K562 (cell line): ENCODE results near the gene DGUOK. TPM values are rescaled to one million over a fixed set of nuclear protein-coding genes. Genes with fewer than 3 reads are reported as not detected.

Source experiments
- ATAC-seq: fragments of 200-7000 bp; cut with Tn5 transposase; 3 replicates; pipeline ENCODE4 v1.9.1; 2020; ENCODE audit warnings: moderate library complexity
- BruUV-seq: library from RNA; stranded (reverse); fragments of 400-500 nt; replicated peaks from 2 replicates; lab custom pipeline; 2021; lab: Mats Ljungman, UMichigan
- CTCF ChIA-PET: fragments of 300-600 bp; formaldehyde crosslinking; extraction: SDS; loops from one replicate; lab custom pipeline; 2021; ENCODE audit warnings: low intra/inter-chr PET ratio; lab: Yijun Ruan, JAX
- POLR2A ChIA-PET: fragments of 300-600, 350-650 bp; sonication (Branson Sonifier 250); formaldehyde crosslinking; extraction: SDS; loops from one replicate; lab custom pipeline; 2021; ENCODE audit warnings: antibody characterized with exemption, inconsistent platforms; lab: Yijun Ruan, JAX
- DNase-seq, 4 experiments: peaks; one replicate each; pipeline versions ENCODE4 v3.0.0 to v3.0.0-alpha.2; 2011 to 2018; ENCODE audit warnings: low spot score in 3 of 4, mixed read lengths in 3 of 4; ENCODE audit errors: extremely low read depth in 1 of 4
- FAIRE-seq: peaks from 2 replicates; lab custom pipeline; 2011; peaks lifted over from hg19 to GRCh38; lab: Jason Lieb, UNC
- H2AFZ ChIP-seq: 2 replicates; pipeline ENCODE4 v1.6.0; 2011; ENCODE audit warnings: low read depth, low read length, control low read depth, inconsistent platforms
- H3K27ac ChIP-seq: fragments of 200-600 bp; 3 replicates; pipeline ENCODE4 v1.8.0; 2011; ENCODE audit warnings: low read depth, mild to moderate bottlenecking, control low read depth, inconsistent platforms, low read length, moderate library complexity, mixed read lengths; ENCODE audit errors: extremely low read depth
- H3K27me3 ChIP-seq, 2 experiments: fragments of 300-600 bp in 1 of 2; 2 replicates in 1 of 2; 3 replicates in 1 of 2; pipeline versions ENCODE4 v1.6.0 to v1.8.0; 2011; ENCODE audit warnings: inconsistent platforms in 2 of 2, low read length in 2 of 2, mild to moderate bottlenecking in 1 of 2, mixed read lengths in 1 of 2, moderate library complexity in 1 of 2; ENCODE audit not compliant: control insufficient read depth in 2 of 2, insufficient read depth in 2 of 2
- H3K36me3 ChIP-seq: fragments of 300-600 bp; 3 replicates; pipeline ENCODE4 v1.8.0; 2011; ENCODE audit warnings: mild to moderate bottlenecking, low read length, inconsistent platforms; ENCODE audit not compliant: control insufficient read depth, insufficient read depth
- H3K4me1 ChIP-seq, 2 experiments: fragments of 200-600 bp in 1 of 2; replicated peaks in 1 of 2; 2 replicates in 1 of 2; 3 replicates in 1 of 2; pipeline versions ENCODE4 v1.5.1 to v1.8.0; 2011; ENCODE audit warnings: inconsistent platforms in 2 of 2, low read length in 2 of 2, mild to moderate bottlenecking in 1 of 2, mixed read lengths in 1 of 2, moderate library complexity in 1 of 2; ENCODE audit not compliant: control insufficient read depth in 2 of 2, insufficient read depth in 2 of 2
- H3K4me2 ChIP-seq: 2 replicates; pipeline ENCODE4 v1.6.1; 2011; ENCODE audit warnings: low read length, control low read depth, inconsistent platforms, mixed read lengths; ENCODE audit not compliant: insufficient read depth
- H3K4me3 ChIP-seq: fragments of 200-600 bp; sonication (generic), shearing (Covaris generic); 2 replicates; pipeline ENCODE4 v1.5.1; 2016; ENCODE audit warnings: control low read depth, inconsistent platforms
- H3K79me2 ChIP-seq: fragments of 200-600 bp; 3 replicates; pipeline ENCODE4 v1.8.0; 2011; ENCODE audit warnings: low read length, inconsistent platforms; ENCODE audit not compliant: control insufficient read depth, insufficient read depth
- H3K9ac ChIP-seq, 2 experiments: 2 replicates each; pipeline versions ENCODE4 v1.6.0 to v1.6.1; 2011; ENCODE audit warnings: low read depth in 2 of 2, low read length in 2 of 2, control low read depth in 1 of 2, inconsistent platforms in 1 of 2, mild to moderate bottlenecking in 1 of 2, mixed read lengths in 1 of 2; ENCODE audit not compliant: insufficient read depth in 1 of 2
- H3K9me1 ChIP-seq: one replicate; pipeline ENCODE4 v1.6.0; 2011; ENCODE audit warnings: inconsistent platforms, mild to moderate bottlenecking, low read length, moderate library complexity; ENCODE audit not compliant: control insufficient read depth, insufficient read depth
- H3K9me3 ChIP-seq: replicated peaks from 2 replicates; pipeline ENCODE4 v1.5.1; 2011; ENCODE audit warnings: low read depth, low read length, inconsistent platforms; ENCODE audit not compliant: control insufficient read depth, insufficient read depth
- H4K20me1 ChIP-seq: replicated peaks from 2 replicates; pipeline ENCODE4 v1.6.1; 2011; ENCODE audit warnings: low read length, inconsistent platforms, mixed read lengths; ENCODE audit not compliant: control insufficient read depth, insufficient read depth
- ATF2 ChIP-seq: sonication (generic); formaldehyde crosslinking; IDR thresholded peaks from 2 replicates; pipeline ENCODE4 v1.8.1; 2022; ENCODE audit warnings: missing genetic modification reagents
- CGGBP1 ChIP-seq: fragments of 250-450 bp; sonication (Bioruptor Pico); IDR thresholded peaks from 2 replicates; pipeline ENCODE4 v1.9.0; 2021; ENCODE audit warnings: mild to moderate bottlenecking
- ELF1 ChIP-seq: fragments of 200-800 bp; sonication (Bioruptor generic); IDR thresholded peaks from 2 replicates; pipeline ENCODE4 v1.6.1; 2016; ENCODE audit warnings: missing genetic modification characterization, missing compliant biosample characterization
- KAT7 ChIP-seq: sonication (generic); formaldehyde crosslinking; IDR thresholded peaks from 2 replicates; pipeline ENCODE4 v1.8.0; 2022; ENCODE audit warnings: missing genetic modification reagents, mild to moderate bottlenecking, borderline replicate concordance
- KDM4B ChIP-seq, 2 experiments: fragments of 450-650 bp in 1 of 2; sonication (generic) in 1 of 2; IDR thresholded peaks; 2 replicates each; pipeline ENCODE4 v1.6.1; 2016 to 2017; ENCODE audit warnings: borderline replicate concordance in 2 of 2, antibody characterized with exemption in 1 of 2, low read depth in 1 of 2, mild to moderate bottlenecking in 1 of 2
- KLF10 ChIP-seq: fragments of 250-450 bp; sonication (Bioruptor Pico); IDR thresholded peaks from 2 replicates; pipeline ENCODE4 v1.6.1; 2021; ENCODE audit warnings: matching md5 sums
- MLLT1 ChIP-seq, 2 experiments: fragments of 450-650 bp; IDR thresholded peaks; 2 replicates each; pipeline ENCODE4 v1.6.1; 2016
- RHOXF2B ChIP-seq: fragments of 250-450 bp; sonication (Bioruptor Pico); conservative IDR thresholded peaks from 2 replicates; pipeline ENCODE4 v1.5.1; 2021
- THRAP3 ChIP-seq: fragments of 450-650 bp; IDR thresholded peaks from 2 replicates; pipeline ENCODE4 v1.6.1; 2016; ENCODE audit warnings: mild to moderate bottlenecking, inconsistent platforms, borderline replicate concordance
- ZNF518B ChIP-seq: fragments of 250-450 bp; sonication (Bioruptor Pico); IDR thresholded peaks from 2 replicates; pipeline ENCODE4 v1.5.0; 2021; ENCODE audit warnings: mild to moderate bottlenecking, moderate library complexity
- ZNF584 ChIP-seq: fragments of 200-800 bp; sonication (Bioruptor generic); IDR thresholded peaks from 2 replicates; pipeline ENCODE4 v1.6.1; 2016; ENCODE audit warnings: low read depth, mild to moderate bottlenecking, missing genetic modification characterization, missing compliant biosample characterization
- WGBS: fragments of 100-300 bp; shearing (Covaris generic); methylation state at CpG from one replicate; pipeline ENCODE4 v1.1.6; 2016; ENCODE audit warnings: low coverage, mixed read lengths; ENCODE audit not compliant: insufficient coverage; ENCODE audit errors: missing lambda C conversion rate; 5-methylcytosine and 5-hydroxymethylcytosine counted together
- in situ Hi-C: fragments of 300-500 bp; cut with MboI; formaldehyde crosslinking; loops from 4 replicates; pipeline ENCODE4 v1.15.0; 2018; ENCODE audit warnings: inconsistent platforms, mixed read lengths
- intact Hi-C: fragments of 100-400 bp; cut with micrococcal nuclease; formaldehyde crosslinking; loops from 2 replicates; pipeline ENCODE4 v1.14.2; 2022
- polyA plus RNA-seq, 8 experiments: library from polyadenylated mRNA; depleted of rRNA in 4 of 8; stranded (reverse) in 5 of 8; unstranded in 3 of 8; fragments of >200 nt; fragmentation: Nextera tagmentation in 2 of 8; fragmentation: Illumina TruSeq in 1 of 8; extraction: Ambion mirVana in 2 of 8; extraction: Trizol in 1 of 8; gene quantifications; 2 replicates each; pipeline versions ENCODE4 v1.2.1 to v1.2.3, GENCODE V29; 2011 to 2014; ENCODE audit warnings: inconsistent platforms in 1 of 8, missing spikeins in 1 of 8
- total RNA-seq, 7 experiments: library from RNA; depleted of rRNA in 6 of 7; stranded (reverse); fragments of >200 nt in 6 of 7; fragmentation: Illumina TruSeq in 2 of 7; extraction: Trizol in 2 of 7; gene quantifications; 2 replicates each; pipeline versions ENCODE4 v1.2.1 to v1.2.3, GENCODE V29; 2011 to 2021; ENCODE audit warnings: low replicate concordance in 1 of 7

DGUOK gene
- total and polyA plus RNA-seq, 9 of the 15 experiments (the other 6 are each of a cell fraction or from before 2014, with no cell fraction given): 67.0 to 288 (median 126) TPM

- TF ChIP-seq RHOXF2B (CRISPR knock-in tag) (no peak), ATF2 (CRISPR knock-in tag) (no peak)
- TF ChIP-seq, all 486 proteins: peak for 21
These were observed 18.7 kb upstream of the DGUOK start (continued) for GRCh38 chr2:73907840-73908452.

- peak overlapping the region; percentile 25; the same call in 1 of the 2 replicates for H2AFZ ChIP-seq
- WGBS: 42% methylated on average over 10 of the region's 10 CpGs
- TF ChIP-seq KDM4B (IDR thresholded peaks at IDR 0.05; ENCODE audit: borderline replicate concordance in 2 of 2, low read depth in 1 of 2) (no peak), ELF1 (no peak), MLLT1 (IDR thresholded peaks at IDR 0.05) (no peak), THRAP3 (no peak), ZNF584 (no peak), KLF10 (CRISPR knock-in tag) (no peak), CGGBP1 (CRISPR knock-in tag) (no peak), KAT7 (CRISPR knock-in tag) (no peak), ZNF518B (CRISPR knock-in tag) (no peak)
- H3K36me3 ChIP-seq: no peaks in the 10 kb centered on the region
- H3K4me1 ChIP-seq: no peaks in the 10 kb centered on the region; a peak in 1 of 5 replicates
- H3K4me2 ChIP-seq: no peak overlapping the region
- no peaks in the 10 kb centered on the region for H3K27me3 ChIP-seq
- H3K9ac ChIP-seq: no peak overlapping the region
- ATAC-seq (no peak), DNase-seq (no peak), FAIRE-seq (no peak)
- H3K27ac ChIP-seq: no peak overlapping the region
- H3K9me1 ChIP-seq: no peaks in the 10 kb centered on the region
- no TSS peak for BruUV-seq
- no peaks in the 10 kb centered on the region for H3K79me2 ChIP-seq
- no peak overlapping the region for H3K4me3 ChIP-seq
- ChIA-PET POLR2A (no interaction called here), CTCF (interaction anchor here (1.2 kb wide), 1 partner anchor 79 kb away, joined by 4 read pairs; no protein-coding TSS in a partner anchor)
- no peaks in the 10 kb centered on the region for H3K9me3 ChIP-seq
- H4K20me1 ChIP-seq: no peaks in the 10 kb centered on the region
- intact Hi-C loops: loop anchor here (1.0 to 5.0 kb wide), 4 partner anchors 78 to 213 kb away; no protein-coding TSS in a partner anchor
- in situ Hi-C loops: no loop called here
These were observed 17.7 kb upstream of the DGUOK start for GRCh38 chr2:73908689-73909652.
